Dedifferentiated amniotic fluid mesenchymal stem cell (primary cell): ENCODE results near the gene KCNMA1.

Experiments
- DNase-seq: peaks from one replicate; pipeline ENCODE4 v3.0.0-alpha.2; 2016; ENCODE audit errors: extremely low spot score

KCNMA1 gene

DNA sequence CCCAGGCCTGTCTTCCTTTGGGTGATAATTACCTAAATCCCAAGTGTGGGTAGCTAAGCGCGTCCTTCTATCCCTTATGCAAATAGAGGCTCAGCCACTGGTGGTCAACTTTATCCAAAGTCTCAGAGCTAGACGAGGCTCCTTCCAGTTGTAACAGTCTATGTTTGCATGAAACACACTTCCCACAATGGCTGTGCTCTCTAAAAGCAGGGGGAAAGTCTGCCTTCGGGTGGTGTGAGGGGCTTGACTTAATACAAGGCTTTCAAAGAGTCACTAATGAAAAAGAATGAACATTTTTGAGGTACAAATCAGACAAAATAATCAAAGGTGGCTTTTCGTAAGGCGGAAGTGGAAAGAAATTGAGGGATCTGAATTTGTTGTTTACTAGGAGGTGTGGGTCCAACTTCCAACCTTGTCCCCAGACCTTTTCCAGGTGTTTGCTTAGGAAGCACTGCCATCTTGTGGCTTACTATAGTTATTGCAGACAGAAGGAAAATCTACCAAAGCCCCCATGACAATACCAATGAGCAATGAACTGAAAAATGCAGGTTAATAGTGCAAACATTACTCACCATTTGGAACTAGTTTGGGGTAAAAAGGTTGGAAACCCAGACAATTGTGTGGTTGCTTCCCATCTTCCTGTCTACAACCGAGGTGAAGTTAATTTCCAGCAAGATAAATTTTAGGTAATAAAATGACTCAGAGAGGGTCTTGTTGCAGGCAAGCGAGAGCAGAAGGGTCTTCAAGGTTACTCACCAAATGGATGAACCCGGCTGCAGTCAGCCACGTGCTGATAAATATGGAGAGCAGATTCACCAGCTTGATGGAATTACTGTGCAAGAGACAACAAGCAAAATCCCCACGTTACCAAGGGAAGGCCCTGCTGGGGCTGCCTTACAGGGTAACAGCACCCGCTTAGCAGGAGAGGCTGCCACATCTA lies 525.7 kb downstream of the KCNMA1 start:
- DNase-seq, result peak; percentile 46

DNA sequence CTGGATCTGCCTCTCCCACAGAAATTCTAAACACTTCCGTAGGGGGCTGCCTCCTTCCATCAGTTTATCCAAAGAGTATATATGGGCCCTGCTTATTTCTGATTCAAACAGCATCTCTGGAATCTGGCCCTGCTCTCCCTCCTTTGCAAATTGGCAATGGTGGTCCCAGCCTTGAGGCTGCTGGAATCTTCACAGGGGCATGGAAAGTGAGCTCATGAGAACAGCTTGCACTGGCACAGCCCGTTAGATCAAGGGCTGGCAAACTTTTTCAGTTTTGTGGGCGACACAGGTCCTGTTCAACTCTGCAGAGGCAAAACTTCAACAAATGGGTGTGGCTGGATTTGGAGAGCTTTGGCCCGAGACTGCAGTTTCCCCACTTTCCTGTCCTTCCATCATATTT lies 526.9 kb downstream of the KCNMA1 start:
- no peak for DNase-seq

GRCh38 chr10:77109351-77109994 lies 528.1 kb downstream of the KCNMA1 start:
- no peak for DNase-seq

GRCh38 chr10:77106676-77107075 lies 530.9 kb downstream of the KCNMA1 start:
- DNase-seq, result no peak

DNA sequence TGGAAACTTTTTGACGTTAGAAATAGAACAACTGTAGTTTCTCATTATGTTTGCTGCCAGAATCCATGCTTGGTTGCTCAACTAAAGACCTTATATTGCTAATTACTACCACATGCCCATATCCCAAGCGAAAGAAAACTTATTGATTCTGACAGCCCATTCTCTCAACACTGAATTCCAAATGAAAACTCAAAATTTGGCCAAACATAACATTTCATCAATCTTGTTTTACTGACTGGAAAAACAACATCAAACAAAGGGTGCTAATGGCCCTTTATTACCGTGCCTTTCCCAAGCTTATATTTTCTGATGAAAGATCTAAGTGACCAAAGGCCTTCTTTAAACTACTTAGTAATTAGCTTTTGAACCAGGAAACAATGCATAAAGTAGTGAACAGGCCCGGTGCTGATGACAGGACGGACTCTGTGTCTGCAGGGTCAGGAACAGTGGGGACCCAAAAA lies 531.8 kb downstream of the KCNMA1 start:
- DNase-seq, result peak; percentile 64

- peak; percentile 46 for DNase-seq
Observed at GRCh38 chr10:77104459-77104980, 533.1 kb downstream of the KCNMA1 start.

DNA sequence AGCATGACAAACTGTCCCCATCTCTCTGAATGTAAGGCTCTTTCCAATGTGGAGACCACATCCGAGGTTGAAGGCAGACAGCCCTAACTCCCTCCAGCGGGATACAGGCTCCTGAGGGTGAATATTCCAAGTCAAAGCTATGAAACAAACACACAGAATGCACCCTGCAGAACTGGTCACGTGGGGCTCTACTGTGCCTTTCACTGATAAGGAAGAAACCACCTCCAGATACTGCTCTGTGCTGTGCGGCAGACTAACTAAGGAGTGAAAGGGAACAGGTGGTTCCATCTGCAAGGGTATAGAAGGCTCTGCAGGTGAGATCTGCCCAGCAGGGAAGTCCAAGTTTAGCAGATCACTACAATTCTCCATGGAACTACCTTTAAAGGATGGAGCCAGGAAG lies 534.4 kb downstream of the KCNMA1 start:
- DNase-seq, result no peak

GRCh38 chr10:77101341-77101740 lies 536.3 kb downstream of the KCNMA1 start:
- DNase-seq, result no peak

GRCh38 chr10:77099136-77099535 lies 538.5 kb downstream of the KCNMA1 start:
- no peak for DNase-seq

- no peak for DNase-seq
Observed at GRCh38 chr10:77097625-77098024, 540.0 kb downstream of the KCNMA1 start.

GRCh38 chr10:77093126-77093525 lies 544.5 kb downstream of the KCNMA1 start:
- no peak for DNase-seq

GRCh38 chr10:77091597-77092165 lies 545.9 kb downstream of the KCNMA1 start:
- DNase-seq, result no peak

GRCh38 chr10:77090381-77091356 lies 546.9 kb downstream of the KCNMA1 start:
- no peak for DNase-seq

- DNase-seq, result no peak
Observed at GRCh38 chr10:77087366-77087765, 550.2 kb downstream of the KCNMA1 start.

DNA sequence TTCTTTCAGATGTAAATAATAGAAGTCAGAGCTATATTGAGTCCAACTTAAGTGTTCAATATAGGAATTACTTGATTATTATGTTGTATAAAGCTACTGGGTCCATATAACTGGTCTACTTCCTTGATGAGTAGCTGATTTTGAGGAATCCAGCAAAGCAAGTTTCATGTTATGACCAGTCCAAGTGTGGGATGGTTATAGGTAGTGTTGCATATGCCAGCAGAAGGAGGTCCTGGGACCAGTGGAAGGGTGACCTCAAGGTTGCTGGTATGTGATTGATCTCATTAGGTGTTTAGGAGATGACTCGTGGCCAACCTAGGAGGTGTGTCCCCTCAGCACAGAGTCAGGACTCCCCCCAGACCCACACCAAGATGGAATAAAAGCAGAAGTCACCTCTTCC lies 551.5 kb downstream of the KCNMA1 start:
- no peak for DNase-seq

DNA sequence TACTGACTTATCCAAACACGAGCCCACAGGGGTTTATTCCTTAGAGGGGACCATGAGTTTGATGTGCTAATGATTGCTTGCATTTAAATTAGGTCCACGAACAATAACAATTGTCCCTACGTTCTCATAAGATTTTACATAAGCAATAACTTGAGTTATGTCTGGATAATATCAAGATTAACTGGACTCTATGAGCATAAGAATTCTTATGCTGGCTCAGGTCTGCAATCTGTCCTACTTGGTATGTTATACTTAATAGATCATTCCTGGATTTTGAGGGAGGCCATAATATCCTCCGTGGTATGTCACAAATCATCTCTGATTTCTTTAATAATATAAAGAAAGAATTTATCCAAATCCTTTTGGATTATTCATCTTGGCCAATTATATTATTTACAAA lies 552.3 kb downstream of the KCNMA1 start:
- no peak for DNase-seq

GRCh38 chr10:77084431-77085144 lies 553.0 kb downstream of the KCNMA1 start:
- DNase-seq, result no peak

GRCh38 chr10:77082601-77083252 lies 554.9 kb downstream of the KCNMA1 start:
- DNase-seq, result no peak

- DNase-seq, result no peak
Observed at GRCh38 chr10:77081481-77081891, 556.1 kb downstream of the KCNMA1 start.
